Suprapubic skin (tissue), 4 donors: ENCODE measurements around the gene CCDC32.

Source experiments
- CTCF ChIP-seq, 2 donors: fragments of 200-600 bp in 1 of 2; fragments of 450-650 bp in 1 of 2; sonication (generic) in 1 of 2; IDR thresholded peaks; one replicate each; pipeline ENCODE4 v1.5.1; 2016 to 2019; ENCODE audit warnings: antibody characterized with exemption in 2 of 2, mild to moderate bottlenecking in 1 of 2, moderate library complexity in 1 of 2
- POLR2A ChIP-seq, 2 donors: fragments of 450-650 bp; IDR thresholded peaks; one replicate each; pipeline ENCODE4 v1.6.1; 2017; ENCODE audit warnings: antibody characterized with exemption in 2 of 2, mild to moderate bottlenecking in 2 of 2, moderate library complexity in 2 of 2
- POLR2AphosphoS5 ChIP-seq, 3 donors: sonication (generic); formaldehyde crosslinking; IDR thresholded peaks; one replicate each; pipeline ENCODE4 v1.6.1; 2017; ENCODE audit warnings: antibody characterized with exemption in 3 of 3

GRCh38 chr15:40511093-40511471 lies 53.8 kb downstream of the CCDC32 start:
- TF ChIP-seq POLR2A (IDR thresholded peaks at IDR 0.05) = no peak
- TF ChIP-seq CTCF (IDR thresholded peaks at IDR 0.05) = no peak
- no peak for TF ChIP-seq POLR2AphosphoS5 (IDR thresholded peaks at IDR 0.05)
